Endothelial cell of umbilical vein (primary cell): ENCODE measurements around the gene ATRNL1.
"Not testable (repeated sequence)": the region's sequence is repeated elsewhere in the genome, so short reads cannot be mapped to it uniquely, and the experiment has no call there.

Experiments
- CTCF ChIP-seq, 2 donors: IDR thresholded peaks; 1 replicate in 1 of 2; 2 replicates in 1 of 2; pipeline ENCODE4 v1.5.1; 2011; ENCODE audit warnings: low read length in 2 of 2, mild to moderate bottlenecking in 2 of 2, moderate library complexity in 2 of 2, control low read depth in 1 of 2, inconsistent platforms in 1 of 2, low read depth in 1 of 2; ENCODE audit not compliant: insufficient read depth in 1 of 2; ENCODE audit errors: extremely low read depth in 1 of 2
- EZH2 ChIP-seq: IDR thresholded peaks from 2 replicates; pipeline ENCODE4 v1.6.1; 2012; ENCODE audit warnings: borderline replicate concordance, low read depth, mild to moderate bottlenecking, moderate library complexity, low read length, inconsistent platforms; ENCODE audit not compliant: severe bottlenecking
- FOS ChIP-seq: IDR thresholded peaks from 2 replicates; pipeline ENCODE4 v1.6.1; 2011; ENCODE audit warnings: mild to moderate bottlenecking, low read length, moderate library complexity, borderline replicate concordance; ENCODE audit not compliant: insufficient read depth
- GATA2 ChIP-seq: IDR thresholded peaks from 2 replicates; pipeline ENCODE4 v1.7.0; 2011; ENCODE audit warnings: low read depth, mild to moderate bottlenecking, moderate library complexity, mixed read lengths, low read length; ENCODE audit not compliant: insufficient read length, insufficient read depth
- JUN ChIP-seq: IDR thresholded peaks from 2 replicates; pipeline ENCODE4 v1.6.1; 2011; ENCODE audit warnings: borderline replicate concordance, low read depth; ENCODE audit not compliant: insufficient read length, insufficient read depth
- MAX ChIP-seq: IDR thresholded peaks from 2 replicates; pipeline ENCODE4 v1.6.1; 2011; ENCODE audit not compliant: insufficient read depth, insufficient read length
- MYC ChIP-seq: IDR thresholded peaks from one replicate; pipeline ENCODE4 v1.6.1; 2011; ENCODE audit warnings: mild to moderate bottlenecking, low read depth, low read length
- POLR2A ChIP-seq: IDR thresholded peaks from 2 replicates; pipeline ENCODE4 v1.6.1; 2012; ENCODE audit warnings: low read depth, mild to moderate bottlenecking, control low read depth, low read length
- POLR2AphosphoS5 ChIP-seq: IDR thresholded peaks from 2 replicates; pipeline ENCODE4 v1.6.1; 2012; ENCODE audit warnings: low read depth, mild to moderate bottlenecking, control low read depth, low read length, moderate library complexity; ENCODE audit not compliant: insufficient read depth

GRCh38 chr10:115405838-115406237, 312.7 kb downstream of the ATRNL1 start:
- not testable (repeated sequence) for TF ChIP-seq CTCF (IDR thresholded peaks at IDR 0.05; ENCODE audit: extremely low read depth in 1 of 2, insufficient read depth in 1 of 2, low read depth in 1 of 2, low read length in 2 of 2); POLR2AphosphoS5; POLR2A; GATA2; FOS; MAX; EZH2; JUN; MYC
